ENCODE results near the gene TLN1. TPM values are rescaled to one million over a fixed set of nuclear protein-coding genes. Genes with fewer than 3 reads are reported as not detected.

TLN1 gene
- total and polyA plus RNA-seq, 2 experiments from 2014 or later = 21.5 to 120 TPM

GRCh38 chr9:35658968-35659220 is 73.1 kb downstream of the TLN1 start (continued):
- TF ChIP-seq, protein P1, sequence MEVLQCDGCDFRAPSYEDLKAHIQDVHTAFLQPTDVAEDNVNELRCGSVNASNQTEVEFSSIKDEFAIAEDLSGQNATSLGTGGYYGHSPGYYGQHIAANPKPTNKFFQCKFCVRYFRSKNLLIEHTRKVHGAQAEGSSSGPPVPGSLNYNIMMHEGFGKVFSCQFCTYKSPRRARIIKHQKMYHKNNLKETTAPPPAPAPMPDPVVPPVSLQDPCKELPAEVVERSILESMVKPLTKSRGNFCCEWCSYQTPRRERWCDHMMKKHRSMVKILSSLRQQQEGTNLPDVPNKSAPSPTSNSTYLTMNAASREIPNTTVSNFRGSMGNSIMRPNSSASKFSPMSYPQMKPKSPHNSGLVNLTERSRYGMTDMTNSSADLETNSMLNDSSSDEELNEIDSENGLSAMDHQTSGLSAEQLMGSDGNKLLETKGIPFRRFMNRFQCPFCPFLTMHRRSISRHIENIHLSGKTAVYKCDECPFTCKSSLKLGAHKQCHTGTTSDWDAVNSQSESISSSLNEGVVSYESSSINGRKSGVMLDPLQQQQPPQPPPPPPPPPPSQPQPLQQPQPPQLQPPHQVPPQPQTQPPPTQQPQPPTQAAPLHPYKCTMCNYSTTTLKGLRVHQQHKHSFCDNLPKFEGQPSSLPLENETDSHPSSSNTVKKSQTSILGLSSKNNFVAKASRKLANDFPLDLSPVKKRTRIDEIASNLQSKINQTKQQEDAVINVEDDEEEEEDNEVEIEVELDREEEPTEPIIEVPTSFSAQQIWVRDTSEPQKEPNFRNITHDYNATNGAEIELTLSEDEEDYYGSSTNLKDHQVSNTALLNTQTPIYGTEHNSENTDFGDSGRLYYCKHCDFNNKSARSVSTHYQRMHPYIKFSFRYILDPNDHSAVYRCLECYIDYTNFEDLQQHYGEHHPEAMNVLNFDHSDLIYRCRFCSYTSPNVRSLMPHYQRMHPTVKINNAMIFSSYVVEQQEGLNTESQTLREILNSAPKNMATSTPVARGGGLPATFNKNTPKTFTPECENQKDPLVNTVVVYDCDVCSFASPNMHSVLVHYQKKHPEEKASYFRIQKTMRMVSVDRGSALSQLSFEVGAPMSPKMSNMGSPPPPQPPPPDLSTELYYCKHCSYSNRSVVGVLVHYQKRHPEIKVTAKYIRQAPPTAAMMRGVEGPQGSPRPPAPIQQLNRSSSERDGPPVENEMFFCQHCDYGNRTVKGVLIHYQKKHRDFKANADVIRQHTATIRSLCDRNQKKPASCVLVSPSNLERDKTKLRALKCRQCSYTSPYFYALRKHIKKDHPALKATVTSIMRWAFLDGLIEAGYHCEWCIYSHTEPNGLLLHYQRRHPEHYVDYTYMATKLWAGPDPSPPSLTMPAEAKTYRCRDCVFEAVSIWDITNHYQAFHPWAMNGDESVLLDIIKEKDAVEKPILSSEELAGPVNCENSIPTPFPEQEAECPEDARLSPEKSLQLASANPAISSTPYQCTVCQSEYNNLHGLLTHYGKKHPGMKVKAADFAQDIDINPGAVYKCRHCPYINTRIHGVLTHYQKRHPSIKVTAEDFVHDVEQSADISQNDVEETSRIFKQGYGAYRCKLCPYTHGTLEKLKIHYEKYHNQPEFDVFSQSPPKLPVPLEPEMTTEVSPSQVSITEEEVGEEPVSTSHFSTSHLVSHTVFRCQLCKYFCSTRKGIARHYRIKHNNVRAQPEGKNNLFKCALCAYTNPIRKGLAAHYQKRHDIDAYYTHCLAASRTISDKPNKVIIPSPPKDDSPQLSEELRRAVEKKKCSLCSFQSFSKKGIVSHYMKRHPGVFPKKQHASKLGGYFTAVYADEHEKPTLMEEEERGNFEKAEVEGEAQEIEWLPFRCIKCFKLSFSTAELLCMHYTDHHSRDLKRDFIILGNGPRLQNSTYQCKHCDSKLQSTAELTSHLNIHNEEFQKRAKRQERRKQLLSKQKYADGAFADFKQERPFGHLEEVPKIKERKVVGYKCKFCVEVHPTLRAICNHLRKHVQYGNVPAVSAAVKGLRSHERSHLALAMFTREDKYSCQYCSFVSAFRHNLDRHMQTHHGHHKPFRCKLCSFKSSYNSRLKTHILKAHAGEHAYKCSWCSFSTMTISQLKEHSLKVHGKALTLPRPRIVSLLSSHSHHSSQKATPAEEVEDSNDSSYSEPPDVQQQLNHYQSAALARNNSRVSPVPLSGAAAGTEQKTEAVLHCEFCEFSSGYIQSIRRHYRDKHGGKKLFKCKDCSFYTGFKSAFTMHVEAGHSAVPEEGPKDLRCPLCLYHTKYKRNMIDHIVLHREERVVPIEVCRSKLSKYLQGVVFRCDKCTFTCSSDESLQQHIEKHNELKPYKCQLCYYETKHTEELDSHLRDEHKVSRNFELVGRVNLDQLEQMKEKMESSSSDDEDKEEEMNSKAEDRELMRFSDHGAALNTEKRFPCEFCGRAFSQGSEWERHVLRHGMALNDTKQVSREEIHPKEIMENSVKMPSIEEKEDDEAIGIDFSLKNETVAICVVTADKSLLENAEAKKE (CRISPR knock-in tag; IDR thresholded peaks at IDR 0.05) = no peak
- TF ChIP-seq ZNF331 (CRISPR knock-in tag; IDR thresholded peaks at IDR 0.05; ENCODE audit: low read depth) = no peak
- TF ChIP-seq ETS1 (IDR thresholded peaks at IDR 0.05) = no peak
- no peak for TF ChIP-seq STAT1 (IDR thresholded peaks at IDR 0.05; ENCODE audit: unreplicated experiment)
- TF ChIP-seq CREB1 (CRISPR knock-in tag; IDR thresholded peaks at IDR 0.05; ENCODE audit: low read depth) = no peak
- no peak for TF ChIP-seq JUNB (IDR thresholded peaks at IDR 0.05; ENCODE audit: unreplicated experiment)
- no peak for TF ChIP-seq ZNF114 (CRISPR knock-in tag; IDR thresholded peaks at IDR 0.05)
- TF ChIP-seq, protein P2, sequence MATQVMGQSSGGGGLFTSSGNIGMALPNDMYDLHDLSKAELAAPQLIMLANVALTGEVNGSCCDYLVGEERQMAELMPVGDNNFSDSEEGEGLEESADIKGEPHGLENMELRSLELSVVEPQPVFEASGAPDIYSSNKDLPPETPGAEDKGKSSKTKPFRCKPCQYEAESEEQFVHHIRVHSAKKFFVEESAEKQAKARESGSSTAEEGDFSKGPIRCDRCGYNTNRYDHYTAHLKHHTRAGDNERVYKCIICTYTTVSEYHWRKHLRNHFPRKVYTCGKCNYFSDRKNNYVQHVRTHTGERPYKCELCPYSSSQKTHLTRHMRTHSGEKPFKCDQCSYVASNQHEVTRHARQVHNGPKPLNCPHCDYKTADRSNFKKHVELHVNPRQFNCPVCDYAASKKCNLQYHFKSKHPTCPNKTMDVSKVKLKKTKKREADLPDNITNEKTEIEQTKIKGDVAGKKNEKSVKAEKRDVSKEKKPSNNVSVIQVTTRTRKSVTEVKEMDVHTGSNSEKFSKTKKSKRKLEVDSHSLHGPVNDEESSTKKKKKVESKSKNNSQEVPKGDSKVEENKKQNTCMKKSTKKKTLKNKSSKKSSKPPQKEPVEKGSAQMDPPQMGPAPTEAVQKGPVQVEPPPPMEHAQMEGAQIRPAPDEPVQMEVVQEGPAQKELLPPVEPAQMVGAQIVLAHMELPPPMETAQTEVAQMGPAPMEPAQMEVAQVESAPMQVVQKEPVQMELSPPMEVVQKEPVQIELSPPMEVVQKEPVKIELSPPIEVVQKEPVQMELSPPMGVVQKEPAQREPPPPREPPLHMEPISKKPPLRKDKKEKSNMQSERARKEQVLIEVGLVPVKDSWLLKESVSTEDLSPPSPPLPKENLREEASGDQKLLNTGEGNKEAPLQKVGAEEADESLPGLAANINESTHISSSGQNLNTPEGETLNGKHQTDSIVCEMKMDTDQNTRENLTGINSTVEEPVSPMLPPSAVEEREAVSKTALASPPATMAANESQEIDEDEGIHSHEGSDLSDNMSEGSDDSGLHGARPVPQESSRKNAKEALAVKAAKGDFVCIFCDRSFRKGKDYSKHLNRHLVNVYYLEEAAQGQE (IDR thresholded peaks at IDR 0.05; ENCODE audit: unreplicated experiment) = no peak
- TF ChIP-seq NANOG (IDR thresholded peaks at IDR 0.05; ENCODE audit: borderline replicate concordance) = no peak
- TF ChIP-seq EZH2phosphoT487 (IDR thresholded peaks at IDR 0.05; ENCODE audit: unreplicated experiment) = no peak
